Activated CD8-positive, alpha-beta memory T cell treated with anti-CD3 and anti-CD28 coated beads for 1 hour (primary cell): ENCODE measurements around the gene WIPF3.

ENCODE experiments used
- DNase-seq, 2 donors: peaks; one replicate each; pipeline ENCODE4 v3.0.0-alpha.2; 2020; ENCODE audit warnings: low read depth in 1 of 2; ENCODE audit errors: extremely low read depth in 1 of 2

The WIPF3 gene

DNA sequence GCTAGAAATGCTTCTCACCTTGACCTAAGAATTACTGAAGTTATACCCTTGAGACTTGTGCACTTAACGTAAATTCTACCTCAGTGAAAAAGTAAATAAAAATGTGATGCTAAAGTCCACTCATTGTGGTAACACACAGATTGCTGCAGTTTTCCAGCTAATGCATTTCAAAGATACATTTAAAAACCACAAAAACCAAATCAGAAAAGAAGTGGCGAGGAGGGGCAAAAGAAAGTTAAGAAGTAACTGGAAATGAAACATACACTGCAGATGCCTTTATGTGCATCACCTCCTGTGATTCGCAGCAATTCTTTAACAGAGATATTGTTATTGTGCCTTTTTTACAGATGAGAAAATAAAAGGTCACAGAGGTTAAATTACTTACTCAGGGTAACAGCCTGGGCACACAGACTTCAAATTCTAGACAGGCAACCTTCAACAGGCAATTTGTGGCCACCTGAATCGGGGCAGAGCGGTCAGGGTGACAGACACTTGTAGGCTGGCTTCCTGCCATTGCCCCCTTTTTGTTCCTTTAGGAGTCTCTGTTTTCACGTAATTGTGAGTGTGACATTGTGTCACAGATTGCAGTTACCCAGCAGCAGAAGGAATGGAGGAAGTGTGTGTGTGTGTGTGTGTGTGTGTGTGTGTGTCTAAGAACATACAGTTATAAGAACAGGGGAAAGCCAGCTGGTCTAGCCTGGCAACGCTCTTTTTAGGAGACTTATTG, 1.9 kb downstream of the WIPF3 start:
- no peak for DNase-seq

DNA sequence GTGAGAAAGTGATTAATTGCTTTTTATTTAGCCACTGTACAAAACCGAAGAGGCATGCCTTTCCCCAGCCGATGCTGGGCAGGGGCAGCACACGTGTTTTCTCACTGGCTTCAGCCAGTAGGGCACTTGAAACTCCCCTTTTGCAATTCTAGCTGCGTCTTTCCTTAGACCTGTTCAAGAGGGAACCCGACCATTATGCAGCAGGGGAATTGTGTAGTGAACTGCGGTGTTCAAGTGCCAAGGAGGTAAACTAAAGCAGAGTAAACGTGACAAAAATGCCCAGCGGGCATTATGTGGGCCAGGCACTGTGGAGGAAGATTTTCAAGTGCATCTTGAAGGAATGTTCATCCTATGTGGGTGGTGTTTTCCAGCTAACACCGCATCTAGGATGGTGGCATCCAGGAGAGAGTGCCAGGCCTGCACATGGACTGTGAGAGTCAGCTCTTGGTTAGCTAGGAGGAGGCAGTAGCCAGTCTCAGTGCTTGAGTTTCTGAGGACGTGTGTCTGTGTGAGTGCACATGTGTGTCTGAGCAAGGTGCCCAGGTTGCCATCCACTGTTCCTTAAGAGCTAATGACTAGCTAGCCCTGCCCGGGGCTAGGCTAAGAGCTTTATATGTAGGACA, 3.3 kb downstream of the WIPF3 start:
- DNase-seq: no peak

DNA sequence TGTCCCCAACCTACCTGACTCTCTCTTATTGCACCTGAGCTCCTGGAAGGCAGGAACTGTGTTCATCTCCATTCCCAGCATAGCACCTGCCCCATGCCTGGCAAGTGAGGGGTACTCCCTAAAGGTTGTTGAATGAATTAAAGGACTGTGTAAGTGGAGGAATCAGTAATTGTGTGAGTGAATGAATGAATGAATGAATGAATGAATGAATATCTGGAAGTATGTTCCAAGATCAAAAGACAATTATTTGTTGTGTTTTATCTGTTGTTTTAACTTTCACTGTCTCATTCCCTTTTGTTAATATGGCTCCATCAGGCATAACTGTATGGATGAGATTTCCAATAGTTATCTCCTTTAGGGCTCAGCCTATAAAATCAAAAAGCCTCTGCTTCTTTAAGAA, 4.0 kb downstream of the WIPF3 start:
- no peak for DNase-seq

DNA sequence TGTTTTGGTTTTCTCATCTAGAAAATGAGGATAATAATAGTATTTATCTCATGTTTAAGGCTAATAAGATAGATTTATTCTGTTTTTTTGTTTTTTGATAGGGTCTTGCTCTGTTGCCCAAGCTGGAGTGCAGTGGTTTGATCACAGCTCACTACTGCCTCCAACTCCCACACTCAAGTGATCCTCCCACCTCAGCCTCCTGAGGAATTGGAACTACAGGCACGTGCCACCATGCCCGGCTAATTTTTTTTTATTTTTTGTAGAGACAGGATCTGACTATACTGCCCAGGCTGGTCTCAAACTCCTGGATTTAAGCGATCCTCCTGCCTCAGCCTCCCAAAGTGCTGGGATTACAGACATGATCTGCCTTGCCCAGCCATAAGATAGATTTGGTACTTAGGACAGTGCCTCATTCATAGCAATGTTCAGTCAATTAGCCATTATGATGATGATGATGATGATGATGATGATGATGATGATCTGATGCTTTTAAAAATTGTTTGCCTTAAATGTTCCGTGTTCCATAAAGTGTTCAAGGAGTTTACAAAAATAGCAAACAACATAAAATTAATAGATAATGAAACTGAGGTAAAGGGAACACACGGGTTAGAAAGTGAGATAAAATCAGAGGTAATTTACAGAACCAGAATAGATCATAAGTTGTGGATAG, 4.6 kb downstream of the WIPF3 start:
- DNase-seq: no peak

DNA sequence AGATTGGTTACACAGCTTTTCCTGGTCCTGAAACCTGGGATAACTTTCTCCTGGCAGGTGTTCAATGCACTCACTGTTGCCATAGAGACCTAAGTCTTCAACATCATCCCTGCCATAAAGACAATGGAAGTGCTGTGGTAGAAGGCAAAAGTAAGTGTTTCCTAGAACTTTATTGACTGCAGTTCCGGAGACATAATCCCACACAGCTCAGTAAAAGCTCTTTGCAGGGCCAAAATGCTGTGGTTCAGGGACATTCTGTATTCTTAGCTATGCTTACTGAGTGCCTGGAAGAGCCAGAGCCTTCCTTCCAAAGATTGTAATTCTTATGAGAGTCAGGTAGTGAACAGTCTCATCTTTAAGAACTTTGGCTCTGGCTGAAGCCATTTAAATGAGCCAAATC, 5.3 kb downstream of the WIPF3 start:
- DNase-seq: no peak

DNA sequence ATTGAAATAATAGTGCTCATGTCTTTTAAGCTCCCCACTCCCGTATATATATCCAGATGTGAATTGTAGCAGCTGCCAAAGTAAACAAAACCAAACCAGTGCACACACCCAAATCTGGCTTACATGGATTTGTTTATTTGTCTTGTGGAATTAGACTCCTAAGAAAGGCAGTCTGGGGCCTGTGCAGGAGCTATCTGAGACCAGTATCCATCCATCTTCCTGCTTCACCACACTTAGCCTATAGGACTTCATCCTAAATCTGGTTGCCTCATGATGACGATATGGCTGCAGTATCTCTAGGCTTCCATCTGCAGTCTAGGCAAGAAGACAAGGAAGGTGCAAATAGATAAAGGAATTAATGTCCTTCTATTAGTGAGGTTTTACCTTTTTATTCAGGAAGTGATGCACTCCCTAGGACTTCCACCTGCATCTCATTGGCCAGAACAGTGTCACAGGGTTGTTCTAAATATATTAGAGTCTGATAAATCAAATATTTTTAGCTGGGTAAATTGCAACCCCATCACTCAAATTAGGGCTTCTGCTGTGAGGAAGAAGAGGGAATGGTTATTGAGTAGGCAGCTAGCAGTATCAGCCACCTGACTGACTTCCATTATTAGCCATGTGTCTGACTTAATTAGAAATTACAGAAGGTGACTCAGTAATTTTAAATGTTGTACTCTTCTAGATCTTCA, 6.0 kb downstream of the WIPF3 start:
- DNase-seq: no peak

DNA sequence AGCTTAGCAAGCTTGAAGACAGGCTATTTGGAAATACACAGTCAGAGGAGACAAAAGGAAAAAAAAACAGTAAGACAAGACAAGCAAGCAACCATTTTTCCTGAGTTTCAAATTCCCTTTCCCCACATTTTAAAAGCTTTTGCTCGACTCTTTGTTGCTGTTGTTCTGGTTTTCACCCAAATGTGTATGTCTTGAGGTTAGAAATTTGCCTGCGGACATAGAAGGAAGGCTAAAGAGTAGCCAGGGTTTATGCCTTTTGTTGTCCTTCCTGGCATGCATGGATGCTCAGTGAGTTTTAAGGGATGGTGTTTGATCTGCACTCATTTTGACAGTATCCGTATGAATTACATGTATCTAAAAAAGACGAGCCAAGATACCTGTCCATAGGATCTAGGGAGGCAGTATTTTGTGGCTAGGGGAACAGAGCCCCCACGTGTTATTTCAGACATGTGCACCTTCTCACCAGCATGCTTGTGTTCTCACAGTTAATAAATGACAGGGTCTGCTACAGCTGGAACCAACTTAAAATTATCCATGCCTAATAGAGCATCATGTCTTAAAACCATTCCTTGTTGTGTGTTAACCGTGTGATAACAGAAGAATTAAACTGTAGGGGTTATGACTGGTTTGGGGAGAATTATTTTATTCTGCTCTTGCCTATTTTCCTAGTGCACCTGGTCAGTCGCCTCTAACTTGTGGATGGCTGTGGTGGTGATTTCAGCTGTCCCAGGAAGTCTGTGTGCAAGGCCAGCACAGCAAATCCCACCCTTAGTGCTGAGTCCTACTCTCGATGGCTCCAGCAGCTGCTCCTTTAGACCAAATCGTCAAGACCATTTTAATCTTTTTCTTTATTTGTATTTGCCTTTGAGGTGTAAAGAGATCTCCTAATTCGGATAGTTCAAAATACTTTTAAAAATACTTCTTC, 9.1 kb downstream of the WIPF3 start:
- DNase-seq: no peak

DNA sequence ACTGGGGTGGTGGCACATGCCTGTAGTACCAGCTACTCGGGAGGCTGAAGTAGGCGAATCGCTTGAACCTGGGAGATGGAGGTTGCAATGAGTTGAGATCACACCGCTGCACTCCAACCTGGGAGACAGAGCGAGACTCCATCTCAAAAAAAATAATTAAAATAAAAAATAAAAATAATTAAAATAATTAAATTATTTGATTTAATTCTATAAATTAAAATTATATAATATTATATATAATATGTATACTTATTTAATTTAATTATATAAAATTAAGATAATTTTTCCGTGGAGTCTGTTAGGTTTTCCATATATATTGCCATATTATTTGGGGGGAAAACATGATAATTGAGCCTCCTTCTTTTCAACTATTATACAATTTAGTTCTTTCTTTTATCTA, 12.0 kb downstream of the WIPF3 start:
- DNase-seq: no peak

DNA sequence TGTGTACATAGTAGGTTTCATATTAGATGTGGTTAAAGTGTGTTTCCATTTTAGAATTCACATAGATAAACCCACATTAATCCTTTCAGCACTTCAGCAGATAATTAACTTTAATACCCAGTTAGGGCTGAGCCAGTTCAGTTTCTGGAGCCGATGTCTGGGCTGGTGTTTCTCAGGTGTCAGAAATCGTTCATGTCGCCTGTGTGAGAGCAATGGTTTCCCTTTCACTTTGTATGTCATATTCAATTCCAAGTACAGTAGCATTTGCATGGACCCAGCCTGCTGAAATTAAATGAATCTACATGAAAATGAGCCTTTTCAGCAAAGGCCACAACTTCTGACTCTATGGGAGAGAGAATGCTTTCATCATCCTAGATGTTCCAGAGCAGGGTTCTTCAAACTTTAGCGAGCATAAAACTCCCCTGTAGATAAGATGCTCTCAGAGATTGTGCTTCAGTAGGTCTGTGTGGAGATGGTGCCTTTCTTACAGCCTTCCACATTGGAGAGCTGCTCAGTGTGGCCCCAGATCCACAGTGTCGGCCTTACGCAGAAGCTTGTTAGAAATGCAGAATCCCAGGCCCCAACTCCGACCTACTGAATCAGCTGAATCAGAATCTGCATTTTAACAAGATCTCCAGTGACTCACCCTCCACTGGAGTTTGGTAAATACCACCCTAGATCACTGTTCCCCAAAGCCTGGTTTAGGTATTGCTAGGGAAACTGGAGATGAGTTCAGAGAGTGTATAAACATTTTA, 19.6 kb downstream of the WIPF3 start:
- DNase-seq: no peak

DNA sequence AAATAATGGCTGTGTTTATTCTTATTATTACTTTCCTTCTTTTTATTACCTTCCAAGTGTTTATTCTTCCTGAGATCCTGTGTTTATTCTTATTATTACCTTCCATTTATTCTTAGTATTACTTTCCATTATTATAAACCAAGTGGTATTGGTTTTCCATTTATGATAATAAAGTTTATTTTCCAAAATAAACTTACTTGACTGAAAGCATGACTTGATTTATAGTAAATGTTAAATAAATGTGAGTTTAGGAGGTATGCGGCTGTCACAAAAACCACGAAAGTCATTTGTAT, 20.2 kb downstream of the WIPF3 start:
- no peak for DNase-seq

DNA sequence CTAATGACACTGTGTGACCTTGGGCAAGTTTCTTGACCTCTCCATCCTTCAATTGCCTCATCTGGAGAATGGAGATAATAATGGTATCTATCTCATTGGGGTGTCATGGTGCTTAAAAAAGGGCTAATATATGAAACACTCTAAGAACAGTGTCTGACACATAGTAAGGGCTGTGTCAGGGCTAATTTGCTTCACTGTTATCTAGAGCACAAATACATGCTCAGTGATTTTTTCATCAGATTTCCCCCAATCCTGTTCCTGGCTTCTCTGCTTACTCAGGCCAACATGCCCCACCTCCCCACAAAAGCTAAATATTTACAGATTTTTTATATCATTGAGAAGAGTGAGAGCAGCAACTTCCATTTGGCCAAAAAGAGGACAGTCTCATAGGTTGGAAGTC, 20.6 kb downstream of the WIPF3 start:
- no peak for DNase-seq

DNA sequence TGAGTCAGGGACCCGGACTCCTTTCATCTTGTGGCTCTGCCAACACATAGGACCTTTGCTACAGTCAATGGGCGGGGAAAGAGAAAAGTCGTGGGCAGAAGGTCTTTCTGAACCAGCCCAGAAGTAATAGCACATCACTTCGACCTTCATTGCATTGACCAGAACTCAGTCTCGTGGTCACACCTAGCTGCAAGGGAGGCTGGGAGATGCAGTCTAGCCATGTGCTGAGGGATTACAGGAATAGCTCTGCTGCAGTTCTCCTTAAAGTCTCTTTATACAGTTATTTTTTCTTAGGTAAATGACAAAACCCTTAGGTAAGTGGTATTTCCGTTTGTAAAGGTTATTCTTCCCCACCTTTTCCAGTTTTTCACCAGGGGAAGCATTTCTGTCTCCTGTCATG, 25.4 kb downstream of the WIPF3 start:
- DNase-seq: no peak

DNA sequence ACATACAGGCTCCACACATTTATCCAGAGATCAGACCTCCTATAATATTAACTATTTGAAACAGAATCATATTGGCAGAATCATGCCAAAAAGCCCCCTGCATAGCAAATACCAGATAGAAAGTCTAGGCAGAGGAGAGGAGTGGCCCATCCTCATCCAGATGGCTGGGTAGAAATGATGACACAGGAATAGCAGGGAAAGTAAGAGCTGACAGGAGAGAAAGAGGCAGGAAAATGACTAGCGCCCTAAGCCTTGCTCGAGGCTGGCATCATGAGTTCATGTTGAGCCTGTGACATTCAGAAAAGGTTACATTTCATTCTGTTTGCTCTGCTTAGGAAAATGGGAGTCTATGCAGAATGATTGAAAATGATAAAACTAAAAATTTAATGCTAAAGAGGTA, 27.6 kb downstream of the WIPF3 start:
- no peak for DNase-seq

DNA sequence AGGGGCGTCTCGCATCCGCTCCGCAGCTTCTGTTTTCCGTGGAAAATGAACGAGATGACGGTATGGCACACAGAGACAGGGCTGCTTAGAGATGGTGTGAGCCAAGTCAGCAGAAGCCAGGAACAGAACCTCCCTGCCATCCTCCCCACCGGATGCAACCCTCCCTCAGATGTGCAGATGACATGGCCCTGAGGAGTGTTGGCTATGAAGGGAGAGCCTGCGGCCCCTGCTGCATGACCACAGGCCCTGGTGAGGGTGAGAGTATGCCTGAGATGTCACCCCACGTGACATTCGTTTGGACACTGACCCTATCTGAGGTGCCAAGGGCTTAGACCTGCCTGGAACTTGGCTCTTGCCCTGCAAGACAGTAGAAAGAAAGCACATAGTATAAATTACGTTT, 29.4 kb downstream of the WIPF3 start:
- no peak for DNase-seq

DNA sequence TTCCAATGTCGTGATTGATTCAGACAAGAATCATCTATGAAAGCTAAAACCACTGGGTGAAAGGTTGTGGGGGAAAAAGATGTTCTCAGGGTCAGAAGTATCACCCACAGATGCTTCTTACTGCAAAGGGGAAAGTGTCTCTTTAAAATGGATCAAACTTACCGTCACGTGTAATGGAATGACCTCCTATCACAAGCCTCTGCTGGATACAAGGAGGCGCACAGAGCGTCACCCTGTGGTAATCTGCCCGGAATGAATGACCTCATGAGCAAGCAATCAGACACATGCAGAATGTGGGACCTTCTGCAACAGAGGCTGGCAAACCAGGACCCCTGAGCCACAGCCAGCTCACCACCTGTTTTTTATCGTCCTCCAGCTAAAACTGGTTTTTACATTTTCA, 33.0 kb downstream of the WIPF3 start:
- DNase-seq: no peak

DNA sequence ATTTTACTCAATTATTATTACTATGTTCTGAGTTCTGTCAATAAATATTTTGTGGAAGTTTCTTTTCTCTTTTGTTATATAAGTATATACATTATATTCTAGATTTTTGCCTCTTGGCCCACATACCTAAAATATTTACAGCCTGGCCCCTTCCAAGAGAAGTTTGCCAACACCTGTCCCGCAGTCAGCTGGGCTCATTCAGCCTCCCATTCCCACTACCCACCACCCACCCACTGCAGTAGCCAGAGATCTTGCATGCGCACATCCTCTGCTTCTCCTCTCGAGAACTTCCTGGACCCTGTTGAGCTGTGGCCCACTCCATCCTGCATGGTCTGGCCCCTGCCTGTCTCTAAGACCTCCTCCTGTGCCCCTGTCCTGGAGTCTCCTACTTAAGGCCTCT, 33.6 kb downstream of the WIPF3 start:
- DNase-seq: no peak

DNA sequence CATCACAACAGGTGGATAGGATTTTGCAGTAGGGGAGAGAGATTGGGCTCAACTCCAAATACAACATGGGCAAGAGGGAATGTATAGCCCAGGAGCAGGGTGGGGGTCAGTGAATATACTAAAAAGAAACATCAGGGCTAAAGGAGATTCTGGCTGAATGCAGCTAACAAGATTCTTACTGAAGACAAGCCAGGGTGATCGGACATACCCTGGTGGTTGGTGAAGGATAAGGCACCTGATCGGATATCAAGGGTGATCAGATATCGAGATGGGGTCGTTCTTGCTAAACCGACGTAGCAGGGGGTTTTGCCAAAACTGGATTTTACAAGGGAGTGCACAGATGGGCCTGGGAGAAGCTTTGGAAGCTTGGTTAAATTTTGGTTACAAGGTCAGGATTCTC, 34.4 kb downstream of the WIPF3 start:
- no peak for DNase-seq

DNA sequence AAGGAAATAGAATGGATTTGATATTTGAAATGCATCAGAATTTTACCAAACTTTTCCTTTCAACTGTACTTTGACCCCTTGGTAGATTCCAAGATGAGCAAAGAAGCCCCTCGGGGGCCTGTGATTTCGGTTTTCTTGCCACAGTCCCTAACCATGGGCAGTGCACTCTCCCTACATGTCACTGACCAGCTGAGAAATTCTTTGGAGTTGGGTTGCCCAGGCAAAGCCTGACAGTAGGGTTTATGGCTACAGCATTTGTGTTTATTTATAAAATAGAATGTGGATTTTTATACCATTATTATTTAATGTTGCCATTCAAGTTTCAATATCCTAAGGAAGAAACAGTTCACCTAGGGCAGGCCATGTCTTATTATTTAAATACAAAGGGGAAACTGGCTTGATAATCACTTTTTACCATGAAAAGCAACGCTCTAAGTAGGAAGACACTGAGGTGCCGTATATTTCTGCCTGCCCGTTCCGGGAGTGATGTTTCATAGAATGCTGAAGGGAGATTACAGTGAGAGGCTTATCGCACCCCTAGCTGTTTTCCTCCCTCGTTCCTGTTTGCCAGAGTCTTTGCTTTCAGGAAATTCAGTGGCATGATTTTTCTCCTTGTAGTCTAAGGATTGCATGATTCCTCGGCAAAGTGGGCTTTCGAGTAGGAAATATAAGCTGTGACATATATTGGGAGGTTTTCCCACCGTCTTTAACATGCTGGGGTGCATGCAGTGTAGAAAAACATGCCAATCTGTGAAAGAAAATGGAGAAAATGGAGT, 35.8 kb downstream of the WIPF3 start:
- no peak for DNase-seq

DNA sequence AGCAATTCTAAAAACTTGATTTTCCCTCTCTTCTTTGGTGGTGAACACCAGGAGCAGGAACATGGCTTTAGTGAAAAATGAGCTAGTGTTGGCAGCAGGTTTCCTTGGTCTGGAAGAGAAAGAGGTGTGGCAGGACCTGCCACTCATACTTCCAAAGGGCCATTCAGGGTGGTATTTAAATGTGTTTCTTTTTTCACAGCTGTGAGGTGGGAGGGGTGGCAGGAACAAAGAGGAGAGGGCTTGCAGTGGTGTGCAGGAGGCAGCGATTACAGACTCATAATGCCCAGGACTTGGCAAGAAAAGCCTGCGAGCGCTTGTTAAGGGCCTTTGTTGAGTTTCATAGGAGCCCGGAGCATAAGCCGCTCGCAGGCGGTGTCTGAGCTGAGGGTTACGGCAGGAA, 36.8 kb downstream of the WIPF3 start:
- DNase-seq: no peak

DNA sequence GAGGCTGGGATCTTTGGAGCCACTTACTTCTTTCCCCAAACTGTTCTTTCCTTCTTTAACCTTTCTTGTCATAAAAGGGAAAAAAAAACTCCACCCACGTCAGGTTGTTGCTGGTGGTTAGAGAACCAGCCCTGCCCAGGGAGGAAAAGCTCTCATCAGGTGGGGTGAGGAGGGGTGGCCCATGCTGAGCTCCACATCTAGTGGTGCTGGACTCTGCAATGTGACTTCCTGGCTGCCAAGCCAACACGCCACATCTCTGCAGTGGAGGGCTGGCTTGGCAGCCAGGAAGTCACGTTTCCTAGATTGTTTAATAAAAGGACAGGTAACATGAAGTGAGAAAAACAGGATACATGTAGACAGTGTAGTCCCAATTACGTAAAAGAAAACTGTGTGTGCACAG, 37.4 kb downstream of the WIPF3 start:
- DNase-seq: no peak
